Osteoblast (primary cell): Measurements from ENCODE around the gene TMCO6. TPM values are rescaled to one million over a fixed set of nuclear protein-coding genes. Genes with fewer than 3 reads are reported as not detected.

ENCODE experiments used
- DNase-seq: peaks from one replicate; pipeline ENCODE4 v3.0.0; 2011; ENCODE audit warnings: low spot score, mixed read lengths; ENCODE audit not compliant: insufficient read length; ENCODE audit errors: missing footprints
- H2AFZ ChIP-seq: 2 replicates; pipeline ENCODE4 v1.6.0; 2011; ENCODE audit warnings: mild to moderate bottlenecking, low read length
- H3K27ac ChIP-seq: 2 replicates; pipeline ENCODE4 v1.5.1; 2011; ENCODE audit warnings: mild to moderate bottlenecking, low read depth, low read length, moderate library complexity
- H3K27me3 ChIP-seq: 2 replicates; pipeline ENCODE4 v1.6.0; 2012; ENCODE audit warnings: mild to moderate bottlenecking, control low read depth, inconsistent platforms, low read length, moderate library complexity; ENCODE audit not compliant: insufficient read depth
- H3K36me3 ChIP-seq: 2 replicates; pipeline ENCODE4 v1.5.1; 2011; ENCODE audit warnings: mild to moderate bottlenecking, low read length, control low read depth, moderate library complexity; ENCODE audit not compliant: insufficient read depth
- H3K4me1 ChIP-seq: 2 replicates; pipeline ENCODE4 v1.5.1; 2011; ENCODE audit warnings: mild to moderate bottlenecking, low read length, control low read depth, moderate library complexity; ENCODE audit not compliant: insufficient read depth
- H3K4me2 ChIP-seq: 2 replicates; pipeline ENCODE4 v1.6.0; 2011; ENCODE audit warnings: mild to moderate bottlenecking, low read length; ENCODE audit not compliant: insufficient read depth
- H3K4me3 ChIP-seq: fragments of 200-600 bp; sonication (generic); 3 replicates; pipeline ENCODE4 v1.5.1; 2012; ENCODE audit warnings: mild to moderate bottlenecking, low read length, inconsistent platforms; ENCODE audit not compliant: insufficient read depth
- H3K79me2 ChIP-seq: 2 replicates; pipeline ENCODE4 v1.6.0; 2012; ENCODE audit warnings: mild to moderate bottlenecking, low read length, control low read depth, inconsistent platforms; ENCODE audit not compliant: insufficient read depth
- H3K9me3 ChIP-seq: 2 replicates; pipeline ENCODE4 v1.5.1; 2011; ENCODE audit warnings: low read depth, low read length, control low read depth
- H4K20me1 ChIP-seq: 2 replicates; pipeline ENCODE4 v1.6.0; 2012; ENCODE audit warnings: mild to moderate bottlenecking, low read length, control low read depth; ENCODE audit not compliant: insufficient read depth
- CTCF ChIP-seq: IDR thresholded peaks from 2 replicates; pipeline ENCODE4 v1.5.1; 2011; ENCODE audit warnings: mild to moderate bottlenecking, low read depth, low read length, moderate library complexity; ENCODE audit errors: extremely low read depth
- total RNA-seq: library from RNA; depleted of rRNA; stranded (reverse); fragments of >200 nt; gene quantifications from 2 replicates; pipeline ENCODE4 v1.2.3, GENCODE V29; 2012

Gene TMCO6
- total RNA-seq, 1 donor: 8.3 TPM

GRCh38 chr5:140594169-140594568, 45.1 kb upstream of the TMCO6 start:
- H2AFZ ChIP-seq: no peak overlapping the region
- H3K4me1 ChIP-seq: peaks cover 15% of the 10 kb centered on the region
- no peaks in the 10 kb centered on the region for H3K9me3 ChIP-seq
- H3K79me2 ChIP-seq: no peaks in the 10 kb centered on the region
- DNase-seq: no peak
- H3K27ac ChIP-seq: no peak overlapping the region
- TF ChIP-seq CTCF: no peak
- H3K4me2 ChIP-seq: no peak overlapping the region
- no peaks in the 10 kb centered on the region for H4K20me1 ChIP-seq
- H3K4me3 ChIP-seq: no peak overlapping the region
- peaks cover 3% of the 10 kb centered on the region for H3K27me3 ChIP-seq
- no peaks in the 10 kb centered on the region for H3K36me3 ChIP-seq

DNA sequence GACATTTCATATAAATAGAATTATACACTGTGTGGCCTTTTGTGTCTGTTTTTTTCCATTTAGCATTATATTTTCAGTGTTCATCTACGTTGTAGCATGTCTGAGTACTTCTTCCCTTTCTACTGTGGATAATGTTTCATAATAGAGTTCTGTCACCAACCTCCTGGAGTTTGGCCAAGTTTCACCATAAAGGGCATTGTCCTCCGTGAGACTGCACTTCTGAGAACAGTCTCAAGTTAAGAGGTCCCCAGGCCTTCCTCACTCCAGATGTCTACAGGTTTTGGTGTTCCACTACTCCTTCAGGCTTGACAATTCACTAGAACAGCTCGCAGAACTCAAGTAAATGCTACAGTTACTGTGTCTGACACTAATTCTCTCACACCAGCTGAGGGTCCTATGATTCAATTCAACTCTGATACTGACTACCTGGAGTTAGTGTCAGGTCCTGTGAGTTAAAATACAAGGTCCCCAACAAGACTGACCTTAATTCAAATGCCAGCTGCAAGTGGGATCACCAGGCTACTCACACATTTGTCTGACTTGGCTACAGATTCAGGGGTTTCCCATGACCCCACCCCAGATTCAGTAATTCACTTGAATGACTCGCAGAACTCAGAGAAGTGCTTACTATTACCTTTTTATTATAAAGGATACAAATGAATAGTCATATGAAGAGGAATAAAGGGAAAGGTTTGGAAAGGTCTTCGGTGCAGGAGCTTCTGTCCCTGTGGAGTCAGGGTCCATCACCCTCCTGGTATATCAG, 43.5 kb upstream of the TMCO6 start:
- Histone ChIP-seq H3K27me3 (peaks cover 1% of the 10 kb centered on the region), H4K20me1 (no peaks in the 10 kb centered on the region), H3K36me3 (no peaks in the 10 kb centered on the region), H3K4me2 (no peak overlapping the region), H3K4me1 (peaks cover 10% of the 10 kb centered on the region), H3K9me3 (no peaks in the 10 kb centered on the region), H3K79me2 (no peaks in the 10 kb centered on the region), H3K4me3 (no peak overlapping the region), H3K27ac (no peak overlapping the region), H2AFZ (no peak overlapping the region)
- DNase-seq: no peak
- no peak for TF ChIP-seq CTCF

GRCh38 chr5:140596321-140596741, 42.9 kb upstream of the TMCO6 start:
- Histone ChIP-seq H3K9me3 (no peaks in the 10 kb centered on the region), H3K27ac (no peak overlapping the region), H3K4me1 (peaks cover 8% of the 10 kb centered on the region), H2AFZ (no peak overlapping the region), H3K27me3 (no peaks in the 10 kb centered on the region), H3K79me2 (no peaks in the 10 kb centered on the region), H3K4me3 (no peak overlapping the region), H4K20me1 (no peaks in the 10 kb centered on the region), H3K36me3 (no peaks in the 10 kb centered on the region), H3K4me2 (no peak overlapping the region)
- no peak for TF ChIP-seq CTCF
- no peak for DNase-seq

DNA sequence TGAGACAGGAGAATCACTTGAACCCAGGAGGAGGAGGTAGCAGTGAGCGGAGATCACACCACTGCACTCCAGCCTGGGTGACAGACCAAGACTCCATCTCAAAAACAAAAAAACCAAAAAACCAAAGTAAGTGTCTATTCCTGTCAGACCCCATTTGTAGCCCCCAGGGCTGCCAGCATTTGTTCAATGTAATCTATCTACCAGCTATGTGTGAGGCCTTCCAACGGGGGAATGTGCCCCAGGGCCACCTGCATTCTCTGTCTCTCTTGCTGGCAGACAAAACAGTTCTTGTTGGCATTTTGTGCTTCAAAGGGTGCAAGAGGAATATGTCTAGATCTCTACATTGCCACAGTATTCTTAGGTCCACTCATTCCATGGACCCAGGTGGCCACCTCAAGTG, 40.4 kb upstream of the TMCO6 start:
- Histone ChIP-seq H3K4me1 (no peaks in the 10 kb centered on the region), H3K4me2 (no peak overlapping the region), H2AFZ (no peak overlapping the region), H3K27ac (no peak overlapping the region), H3K9me3 (no peaks in the 10 kb centered on the region), H3K27me3 (no peaks in the 10 kb centered on the region), H3K36me3 (no peaks in the 10 kb centered on the region), H3K4me3 (no peak overlapping the region), H4K20me1 (no peaks in the 10 kb centered on the region), H3K79me2 (no peaks in the 10 kb centered on the region)
- DNase-seq: no peak
- TF ChIP-seq CTCF: no peak
